ENCODE data around the gene TGFBR2.
A peak's percentile ranks its signal among the peaks of the same experiment; 100 is the strongest.

Gene TGFBR2

GRCh38 chr3:30600572-30600971, 5.8 kb upstream of the TGFBR2 start:
- no peak for DNase-seq (ENCODE audit: low read depth in 2 of 3, low spot score in 1 of 3)

GRCh38 chr3:30602946-30603345, 3.5 kb upstream of the TGFBR2 start:
- no peak for DNase-seq (ENCODE audit: low read depth in 2 of 3, low spot score in 1 of 3)

- DNase-seq (ENCODE audit: low read depth in 2 of 3, low spot score in 1 of 3) = no peak
These were observed 2.3 kb upstream of the TGFBR2 start for GRCh38 chr3:30604093-30604492.

- no peak for DNase-seq (ENCODE audit: low read depth in 2 of 3, low spot score in 1 of 3)
These were observed 1.8 kb upstream of the TGFBR2 start for GRCh38 chr3:30604558-30604957.

GRCh38 chr3:30605005-30605404, 1.4 kb upstream of the TGFBR2 start:
- DNase-seq (ENCODE audit: low read depth in 2 of 3, low spot score in 1 of 3) = no peak

- no peak for DNase-seq (ENCODE audit: low read depth in 2 of 3, low spot score in 1 of 3)
These were observed 598 bp upstream of the TGFBR2 start for GRCh38 chr3:30605706-30606300.

- DNase-seq (ENCODE audit: low read depth in 2 of 3, low spot score in 1 of 3) = peak in 2 of 3 donors; percentile 49 to 51
These were observed 832 bp downstream of the TGFBR2 start for GRCh38 chr3:30607032-30607833.

- DNase-seq (ENCODE audit: low read depth in 2 of 3, low spot score in 1 of 3) = no peak
These were observed 2.2 kb downstream of the TGFBR2 start for GRCh38 chr3:30608598-30608947.

GRCh38 chr3:30609930-30610701, 3.7 kb downstream of the TGFBR2 start:
- no peak for DNase-seq (ENCODE audit: low read depth in 2 of 3, low spot score in 1 of 3)

GRCh38 chr3:30610702-30611368, 4.4 kb downstream of the TGFBR2 start:
- DNase-seq (ENCODE audit: low read depth in 2 of 3, low spot score in 1 of 3) = no peak

GRCh38 chr3:30611613-30612436, 5.4 kb downstream of the TGFBR2 start:
- DNase-seq (ENCODE audit: low read depth in 2 of 3, low spot score in 1 of 3) = no peak

- DNase-seq (ENCODE audit: low read depth in 2 of 3, low spot score in 1 of 3) = no peak
These were observed 6.2 kb downstream of the TGFBR2 start for GRCh38 chr3:30612437-30613132.

- DNase-seq (ENCODE audit: low read depth in 2 of 3, low spot score in 1 of 3) = no peak
These were observed 6.9 kb downstream of the TGFBR2 start for GRCh38 chr3:30613133-30613825.

- DNase-seq (ENCODE audit: low read depth in 2 of 3, low spot score in 1 of 3) = no peak
These were observed 8.0 kb downstream of the TGFBR2 start for GRCh38 chr3:30614373-30614772.

- no peak for DNase-seq (ENCODE audit: low read depth in 2 of 3, low spot score in 1 of 3)
These were observed 8.5 kb downstream of the TGFBR2 start for GRCh38 chr3:30614943-30615342.

- DNase-seq (ENCODE audit: low read depth in 2 of 3, low spot score in 1 of 3) = no peak
These were observed 9.4 kb downstream of the TGFBR2 start for GRCh38 chr3:30615615-30616346.

- no peak for DNase-seq (ENCODE audit: low read depth in 2 of 3, low spot score in 1 of 3)
These were observed 10.1 kb downstream of the TGFBR2 start for GRCh38 chr3:30616347-30617027.

GRCh38 chr3:30617069-30617468, 10.7 kb downstream of the TGFBR2 start:
- DNase-seq (ENCODE audit: low read depth in 2 of 3, low spot score in 1 of 3) = no peak
